Stimulated activated naive CD8-positive, alpha-beta T cell treated with anti-CD3 and anti-CD28 coated beads, Interleukin-15, Interleukin-2, amounts not matched to agents 100 ng/mL and 50 ng/mL, for 24 hours (primary cell): ENCODE data around the gene GLT8D2.

Source experiments
- H3K27ac Mint-ChIP-seq: one replicate; pipeline ENCODE4 v1.8.0; 2021; ENCODE audit warnings: mild to moderate bottlenecking, mixed read lengths
- H3K27me3 Mint-ChIP-seq: one replicate; pipeline ENCODE4 v1.8.0; 2021; ENCODE audit warnings: mixed read lengths
- H3K36me3 Mint-ChIP-seq: one replicate; pipeline ENCODE4 v1.8.0; 2021; ENCODE audit warnings: low read depth, mixed read lengths
- H3K4me1 Mint-ChIP-seq: one replicate; pipeline ENCODE4 v1.8.0; 2021; ENCODE audit warnings: low read depth, mixed read lengths
- H3K4me3 Mint-ChIP-seq: one replicate; pipeline ENCODE4 v1.8.0; 2021; ENCODE audit warnings: mild to moderate bottlenecking, mixed read lengths
- H3K9me3 Mint-ChIP-seq: one replicate; pipeline ENCODE4 v1.8.0; 2021; ENCODE audit warnings: mixed read lengths

GLT8D2 gene

GRCh38 chr12:103957865-103958388, 92.1 kb downstream of the GLT8D2 start:
- Mint-ChIP-seq H3K4me1 (peaks cover 44% of the 10 kb centered on the region), H3K36me3 (peaks cover 27% of the 10 kb centered on the region), H3K9me3 (no peaks in the 10 kb centered on the region), H3K27ac (peak overlapping the region; percentile 95), H3K27me3 (no peaks in the 10 kb centered on the region), H3K4me3 (peak overlapping the region; percentile 93)

- Mint-ChIP-seq H3K9me3 (no peaks in the 10 kb centered on the region), H3K4me1 (peaks cover 58% of the 10 kb centered on the region), H3K27ac (peak overlapping the region; percentile 95), H3K4me3 (peak overlapping the region; percentile 93), H3K36me3 (peaks cover 40% of the 10 kb centered on the region), H3K27me3 (no peaks in the 10 kb centered on the region)
Measured at GRCh38 chr12:103956509-103957027, 93.4 kb downstream of the GLT8D2 start.

- H3K9me3 Mint-ChIP-seq, result no peaks in the 10 kb centered on the region
- peaks cover 42% of the 10 kb centered on the region for H3K36me3 Mint-ChIP-seq
- peak overlapping the region; percentile 95 for H3K27ac Mint-ChIP-seq
- H3K4me1 Mint-ChIP-seq, result peaks cover 59% of the 10 kb centered on the region
- no peaks in the 10 kb centered on the region for H3K27me3 Mint-ChIP-seq
- H3K4me3 Mint-ChIP-seq, result peak overlapping the region; percentile 93
Measured at GRCh38 chr12:103955811-103956508, 94.0 kb downstream of the GLT8D2 start.

- Mint-ChIP-seq H3K4me3 (peak overlapping the region; percentile 20), H3K9me3 (no peaks in the 10 kb centered on the region), H3K4me1 (peaks cover 76% of the 10 kb centered on the region), H3K27me3 (no peaks in the 10 kb centered on the region), H3K27ac (peak overlapping the region; percentile 90), H3K36me3 (peaks cover 75% of the 10 kb centered on the region)
Measured at GRCh38 chr12:103952497-103952896, 97.5 kb downstream of the GLT8D2 start.

GRCh38 chr12:103948746-103949406, 101.1 kb downstream of the GLT8D2 start:
- H3K36me3 Mint-ChIP-seq, result peaks cover 89% of the 10 kb centered on the region
- no peaks in the 10 kb centered on the region for H3K27me3 Mint-ChIP-seq
- H3K4me1 Mint-ChIP-seq, result peaks cover 62% of the 10 kb centered on the region

GRCh38 chr12:103947871-103948555, 102.0 kb downstream of the GLT8D2 start:
- H3K4me3 Mint-ChIP-seq, result no peak overlapping the region
- H3K9me3 Mint-ChIP-seq, result no peaks in the 10 kb centered on the region
- H3K4me1 Mint-ChIP-seq, result peaks cover 56% of the 10 kb centered on the region
- H3K27me3 Mint-ChIP-seq, result no peaks in the 10 kb centered on the region
- peak overlapping the region; percentile 87 for H3K27ac Mint-ChIP-seq
- H3K36me3 Mint-ChIP-seq, result peaks cover 94% of the 10 kb centered on the region

More at GRCh38 chr12:103948746-103949406, 101.1 kb downstream of the GLT8D2 start:
- Mint-ChIP-seq H3K9me3 (no peaks in the 10 kb centered on the region), H3K4me3 (no peak overlapping the region), H3K27ac (peak overlapping the region; percentile 87)

GRCh38 chr12:103944964-103945363, 105.0 kb downstream of the GLT8D2 start:
- no peaks in the 10 kb centered on the region for H3K27me3 Mint-ChIP-seq
- no peaks in the 10 kb centered on the region for H3K9me3 Mint-ChIP-seq
- no peak overlapping the region for H3K4me3 Mint-ChIP-seq
- H3K4me1 Mint-ChIP-seq, result peaks cover 54% of the 10 kb centered on the region
- H3K27ac Mint-ChIP-seq, result peak overlapping the region; percentile 13
- H3K36me3 Mint-ChIP-seq, result peaks cover 100% of the 10 kb centered on the region
